IPS DF 6.9 (cell line): ENCODE data around the gene OSBPL1A.

Experiments used
- DNase-seq: peaks from one replicate; pipeline ENCODE4 v3.0.0-alpha.2; 2013; ENCODE audit warnings: low read depth, low spot score
- H3K27ac ChIP-seq: one replicate; pipeline ENCODE4 v1.5.1; 2013; ENCODE audit warnings: low read length, control low read depth
- H3K27me3 ChIP-seq: 2 replicates; pipeline ENCODE4 v1.6.1; 2013; ENCODE audit warnings: mild to moderate bottlenecking, low read length; ENCODE audit not compliant: control insufficient read depth, insufficient read depth
- H3K36me3 ChIP-seq: 2 replicates; pipeline ENCODE4 v1.6.1; 2013; ENCODE audit warnings: low read length; ENCODE audit not compliant: control insufficient read depth, insufficient read depth
- H3K4me1 ChIP-seq: 2 replicates; pipeline ENCODE4 v1.6.1; 2013; ENCODE audit warnings: low read length; ENCODE audit not compliant: control insufficient read depth, insufficient read depth
- H3K4me3 ChIP-seq: 2 replicates; pipeline ENCODE4 v1.5.1; 2013; ENCODE audit warnings: mild to moderate bottlenecking, low read length
- H3K9me3 ChIP-seq: 2 replicates; pipeline ENCODE4 v1.6.1; 2013; ENCODE audit warnings: low read length, inconsistent platforms; ENCODE audit not compliant: control insufficient read depth, insufficient read depth
- WGBS: extraction: QIAGEN DNeasy Blood & Tissue Kit; methylation state at CpG from one replicate; pipeline ENCODE4 v1.1.7; 2013; ENCODE audit warnings: mixed read lengths, missing lambda C conversion rate; ENCODE audit not compliant: insufficient read length, insufficient coverage; 5-methylcytosine and 5-hydroxymethylcytosine counted together

OSBPL1A gene

GRCh38 chr18:24426073-24426397 is 28.4 kb upstream of the OSBPL1A start:
- Histone ChIP-seq H3K27ac (no peak overlapping the region), H3K4me1 (no peaks in the 10 kb centered on the region), H3K4me3 (peak overlapping the region; percentile 91), H3K9me3 (no peaks in the 10 kb centered on the region), H3K36me3 (no peaks in the 10 kb centered on the region), H3K27me3 (no peaks in the 10 kb centered on the region)
- no CpG with 5 or more reads among the region's 11 CpGs for WGBS
- DNase-seq: no peak

- DNase-seq: no peak
- Histone ChIP-seq H3K36me3 (no peaks in the 10 kb centered on the region), H3K27ac (no peak overlapping the region), H3K27me3 (no peaks in the 10 kb centered on the region), H3K4me1 (no peaks in the 10 kb centered on the region), H3K4me3 (no peak overlapping the region), H3K9me3 (no peaks in the 10 kb centered on the region)
- no CpG with 5 or more reads among the region's 1 CpG for WGBS
These were observed 24.2 kb upstream of the OSBPL1A start for GRCh38 chr18:24421831-24422230.

- H3K27ac ChIP-seq: no peak overlapping the region
- no peaks in the 10 kb centered on the region for H3K4me1 ChIP-seq
- no CpG with 5 or more reads among the region's 4 CpGs for WGBS
- H3K36me3 ChIP-seq: no peaks in the 10 kb centered on the region
- H3K27me3 ChIP-seq: no peaks in the 10 kb centered on the region
- DNase-seq: no peak
- no peaks in the 10 kb centered on the region for H3K9me3 ChIP-seq
- H3K4me3 ChIP-seq: no peak overlapping the region
These were observed 22.9 kb upstream of the OSBPL1A start for GRCh38 chr18:24420551-24420950.

GRCh38 chr18:24417480-24417879 is 19.9 kb upstream of the OSBPL1A start:
- Histone ChIP-seq H3K36me3 (no peaks in the 10 kb centered on the region), H3K9me3 (no peaks in the 10 kb centered on the region), H3K27me3 (no peaks in the 10 kb centered on the region), H3K4me1 (no peaks in the 10 kb centered on the region), H3K4me3 (no peak overlapping the region), H3K27ac (no peak overlapping the region)
- no peak for DNase-seq
- WGBS: no CpG with 5 or more reads among the region's 3 CpGs

GRCh38 chr18:24414349-24415003 is 16.9 kb upstream of the OSBPL1A start:
- Histone ChIP-seq H3K36me3 (no peaks in the 10 kb centered on the region), H3K27me3 (no peaks in the 10 kb centered on the region), H3K4me3 (no peak overlapping the region), H3K4me1 (no peaks in the 10 kb centered on the region), H3K9me3 (no peaks in the 10 kb centered on the region), H3K27ac (no peak overlapping the region)
- no CpG with 5 or more reads among the region's 3 CpGs for WGBS
- DNase-seq: no peak

GRCh38 chr18:24413148-24413547 is 15.5 kb upstream of the OSBPL1A start:
- Histone ChIP-seq H3K27ac (no peak overlapping the region), H3K27me3 (no peaks in the 10 kb centered on the region), H3K4me3 (no peak overlapping the region), H3K9me3 (no peaks in the 10 kb centered on the region), H3K4me1 (no peaks in the 10 kb centered on the region), H3K36me3 (no peaks in the 10 kb centered on the region)
- DNase-seq: no peak
- WGBS: no CpG with 5 or more reads among the region's 2 CpGs

- H3K9me3 ChIP-seq: no peaks in the 10 kb centered on the region
- H3K27ac ChIP-seq: no peak overlapping the region
- no peak overlapping the region for H3K4me3 ChIP-seq
- WGBS: no CpG with 5 or more reads among the region's 2 CpGs
- no peak for DNase-seq
- H3K27me3 ChIP-seq: no peaks in the 10 kb centered on the region
- no peaks in the 10 kb centered on the region for H3K4me1 ChIP-seq
- H3K36me3 ChIP-seq: no peaks in the 10 kb centered on the region
These were observed 10.9 kb upstream of the OSBPL1A start for GRCh38 chr18:24408496-24408895.

GRCh38 chr18:24404591-24404990 is 7.0 kb upstream of the OSBPL1A start:
- no peak overlapping the region for H3K4me3 ChIP-seq
- no CpG with 5 or more reads among the region's 3 CpGs for WGBS
- peaks cover 3% of the 10 kb centered on the region; the same call in 1 of the 2 replicates for H3K4me1 ChIP-seq
- no peaks in the 10 kb centered on the region for H3K9me3 ChIP-seq
- no peak overlapping the region for H3K27ac ChIP-seq
- no peaks in the 10 kb centered on the region for H3K27me3 ChIP-seq
- H3K36me3 ChIP-seq: no peaks in the 10 kb centered on the region
- DNase-seq: no peak

- Histone ChIP-seq H3K27me3 (no peaks in the 10 kb centered on the region), H3K36me3 (no peaks in the 10 kb centered on the region)
- WGBS: no CpG with 5 or more reads among the region's 5 CpGs
These were observed 5.5 kb upstream of the OSBPL1A start for GRCh38 chr18:24403076-24403475.

GRCh38 chr18:24402209-24402785 is 4.7 kb upstream of the OSBPL1A start:
- H3K27me3 ChIP-seq: no peaks in the 10 kb centered on the region
- H3K4me3 ChIP-seq: no peak overlapping the region
- no peak overlapping the region for H3K27ac ChIP-seq
- no peaks in the 10 kb centered on the region for H3K36me3 ChIP-seq
- WGBS: no CpG with 5 or more reads among the region's 6 CpGs
- no peak for DNase-seq
- H3K4me1 ChIP-seq: peaks cover 3% of the 10 kb centered on the region; the same call in 1 of the 2 replicates
- no peaks in the 10 kb centered on the region for H3K9me3 ChIP-seq

More at GRCh38 chr18:24403076-24403475, 5.5 kb upstream of the OSBPL1A start:
- H3K27ac ChIP-seq: no peak overlapping the region
- no peak for DNase-seq
- H3K9me3 ChIP-seq: no peaks in the 10 kb centered on the region
- peaks cover 3% of the 10 kb centered on the region; the same call in 1 of the 2 replicates for H3K4me1 ChIP-seq
- no peak overlapping the region for H3K4me3 ChIP-seq

- no CpG with 5 or more reads among the region's 2 CpGs for WGBS
- H3K27me3 ChIP-seq: no peaks in the 10 kb centered on the region
- no peak overlapping the region for H3K27ac ChIP-seq
- DNase-seq: no peak
- peaks cover 3% of the 10 kb centered on the region; the same call in 1 of the 2 replicates for H3K4me1 ChIP-seq
- H3K36me3 ChIP-seq: no peaks in the 10 kb centered on the region
- H3K4me3 ChIP-seq: no peak overlapping the region
- H3K9me3 ChIP-seq: no peaks in the 10 kb centered on the region
These were observed 3.0 kb upstream of the OSBPL1A start for GRCh38 chr18:24400587-24400986.
